ENCODE data around the gene XRCC6. TPM values are rescaled to one million over a fixed set of nuclear protein-coding genes. Genes with fewer than 3 reads are reported as not detected.

XRCC6 gene
- total and polyA plus RNA-seq, 9 of the 15 experiments (the other 6 are each of a cell fraction or from before 2014, with no cell fraction given), result 151 to 440 (median 318) TPM

DNA sequence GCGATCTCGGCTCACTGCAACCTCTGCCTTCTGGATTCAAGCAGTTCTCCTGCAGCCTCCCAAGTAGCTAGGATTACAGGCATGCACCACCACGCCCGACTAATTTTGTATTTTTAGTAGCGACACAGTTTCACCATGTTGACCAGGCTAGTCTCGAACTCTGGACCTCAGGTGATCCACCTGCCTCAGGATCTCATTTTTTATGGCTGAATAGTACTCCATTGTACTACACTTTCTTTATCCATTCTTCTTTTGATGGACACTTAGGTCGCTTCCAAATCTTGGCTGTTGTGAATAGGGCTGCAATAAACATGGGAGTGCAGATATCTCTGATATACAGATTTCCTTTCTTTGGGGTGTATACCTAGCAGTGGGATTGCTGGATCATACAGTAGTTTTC lies 20.8 kb downstream of the XRCC6 start:
- no peak overlapping the region for H3K4me2 ChIP-seq (ENCODE audit: insufficient read depth, low read length)
- H3K4me3 ChIP-seq, result no peak overlapping the region
- H3K4me1 ChIP-seq (replicated peaks in 1 of 2; ENCODE audit: control insufficient read depth in 2 of 2, insufficient read depth in 2 of 2, low read length in 2 of 2), result no peaks in the 10 kb centered on the region
- no peaks in the 10 kb centered on the region for H3K9me3 ChIP-seq (replicated peaks; ENCODE audit: control insufficient read depth, insufficient read depth, low read depth, low read length)
- POLR2A ChIA-PET, result no interaction called here
- CTCF ChIA-PET (ENCODE audit: low intra/inter-chr PET ratio), result no interaction called here
- ATAC-seq (no peak), FAIRE-seq (no peak), DNase-seq (ENCODE audit: extremely low read depth in 1 of 4, low spot score in 3 of 4) (no peak)
- no peaks in the 10 kb centered on the region for H4K20me1 ChIP-seq (replicated peaks; ENCODE audit: control insufficient read depth, insufficient read depth, low read length)
- BruUV-seq (replicated peaks), result no TSS peak
- H3K27ac ChIP-seq (ENCODE audit: extremely low read depth, low read depth, low read length), result no peak overlapping the region
- H3K27me3 ChIP-seq (ENCODE audit: control insufficient read depth in 2 of 2, insufficient read depth in 2 of 2, low read length in 2 of 2), result no peaks in the 10 kb centered on the region
- H3K36me3 ChIP-seq (ENCODE audit: control insufficient read depth, insufficient read depth, low read length), result peaks cover 77% of the 10 kb centered on the region
- WGBS (ENCODE audit: insufficient coverage, low coverage, missing lambda C conversion rate), result 95% methylated on average over 5 of the region's 7 CpGs
- H3K9ac ChIP-seq (ENCODE audit: insufficient read depth in 1 of 2, low read depth in 2 of 2, low read length in 2 of 2), result no peak overlapping the region
- H3K9me1 ChIP-seq (ENCODE audit: control insufficient read depth, insufficient read depth, low read length), result no peaks in the 10 kb centered on the region
- in situ Hi-C loops (cut with MboI) (no loop called here), intact Hi-C loops (cut with micrococcal nuclease) (no loop called here)
- peaks cover 8% of the 10 kb centered on the region for H3K79me2 ChIP-seq (ENCODE audit: control insufficient read depth, insufficient read depth, low read length)
- TF ChIP-seq ZNF146 (CRISPR knock-in tag; IDR thresholded peaks at IDR 0.05; ENCODE audit: unreplicated experiment) (peak; percentile 37), ZNF76 (CRISPR knock-in tag; IDR thresholded peaks at IDR 0.05; ENCODE audit: borderline replicate concordance) (no peak)
- no peak overlapping the region for H2AFZ ChIP-seq (ENCODE audit: low read depth, low read length)

- H2AFZ ChIP-seq (ENCODE audit: low read depth, low read length), result no peak overlapping the region
- CTCF ChIA-PET (ENCODE audit: low intra/inter-chr PET ratio), result no interaction called here
- TSS peak; percentile 18 for BruUV-seq (replicated peaks)
- H3K27ac ChIP-seq (ENCODE audit: extremely low read depth, low read depth, low read length), result no peak overlapping the region
- H3K9me1 ChIP-seq (ENCODE audit: control insufficient read depth, insufficient read depth, low read length), result no peaks in the 10 kb centered on the region
- no peaks in the 10 kb centered on the region for H3K9me3 ChIP-seq (replicated peaks; ENCODE audit: control insufficient read depth, insufficient read depth, low read depth, low read length)
- peaks cover 8% of the 10 kb centered on the region for H3K79me2 ChIP-seq (ENCODE audit: control insufficient read depth, insufficient read depth, low read length)
- H4K20me1 ChIP-seq (replicated peaks; ENCODE audit: control insufficient read depth, insufficient read depth, low read length), result no peaks in the 10 kb centered on the region
- ATAC-seq (no peak), DNase-seq (ENCODE audit: extremely low read depth in 1 of 4, low spot score in 3 of 4) (no peak), FAIRE-seq (no peak)
- peaks cover 77% of the 10 kb centered on the region for H3K36me3 ChIP-seq (ENCODE audit: control insufficient read depth, insufficient read depth, low read length)
- H3K4me1 ChIP-seq (replicated peaks in 1 of 2; ENCODE audit: control insufficient read depth in 2 of 2, insufficient read depth in 2 of 2, low read length in 2 of 2), result no peaks in the 10 kb centered on the region
- in situ Hi-C loops (cut with MboI), result no loop called here
- WGBS (ENCODE audit: insufficient coverage, low coverage, missing lambda C conversion rate), result 91% methylated on average over 6 of the region's 6 CpGs
- no peak overlapping the region for H3K9ac ChIP-seq (ENCODE audit: insufficient read depth in 1 of 2, low read depth in 2 of 2, low read length in 2 of 2)
- no peak for TF ChIP-seq ZNF444 (CRISPR knock-in tag; IDR thresholded peaks at IDR 0.05)
- no peak for TF ChIP-seq NFATC3 (IDR thresholded peaks at IDR 0.05)
- TF ChIP-seq PHF20 (IDR thresholded peaks at IDR 0.05; ENCODE audit: partially characterized antibody), result no peak
- H3K27me3 ChIP-seq (ENCODE audit: control insufficient read depth in 2 of 2, insufficient read depth in 2 of 2, low read length in 2 of 2), result no peaks in the 10 kb centered on the region
- no peak overlapping the region for H3K4me3 ChIP-seq
- H3K4me2 ChIP-seq (ENCODE audit: insufficient read depth, low read length), result no peak overlapping the region
- POLR2A ChIA-PET, result no interaction called here
- intact Hi-C loops (cut with micrococcal nuclease), result no loop called here
These were observed 21.4 kb downstream of the XRCC6 start for GRCh38 chr22:41642331-41643110.

Data from K562 (cell line).